ENCODE results near the gene USP6.
"Not testable (repeated sequence)": the region's sequence is repeated elsewhere in the genome, so short reads cannot be mapped to it uniquely, and the experiment has no call there.

Gene USP6

GRCh38 chr17:5200360-5200759, 84.5 kb downstream of the USP6 start:
- DNase-seq: no peak

GRCh38 chr17:5201011-5201410, 85.2 kb downstream of the USP6 start:
- no peak for DNase-seq

- no peak for DNase-seq
These were observed 87.5 kb downstream of the USP6 start for GRCh38 chr17:5203178-5203907.

- DNase-seq: no peak
These were observed 88.1 kb downstream of the USP6 start for GRCh38 chr17:5203908-5204294.

- no peak for DNase-seq
These were observed 93.6 kb downstream of the USP6 start for GRCh38 chr17:5209396-5209795.

- no peak for DNase-seq
These were observed 94.3 kb downstream of the USP6 start for GRCh38 chr17:5210091-5210490.

- no peak for DNase-seq
These were observed 94.9 kb downstream of the USP6 start for GRCh38 chr17:5210614-5211252.

GRCh38 chr17:5211458-5211857, 95.6 kb downstream of the USP6 start:
- DNase-seq: no peak

GRCh38 chr17:5217562-5217961, 101.7 kb downstream of the USP6 start:
- not testable (repeated sequence) for DNase-seq

- no peak for DNase-seq
These were observed 103.7 kb downstream of the USP6 start for GRCh38 chr17:5219536-5219935.

GRCh38 chr17:5220074-5220473, 104.2 kb downstream of the USP6 start:
- no peak for DNase-seq

- DNase-seq: not testable (repeated sequence)
These were observed 106.1 kb downstream of the USP6 start for GRCh38 chr17:5221912-5222311.

Data from CD4-positive, alpha-beta T cell treated with Interferon alpha-2 for 1 hour (primary cell).